HG03558 (cell line): ENCODE measurements around the gene MYO7A.

ENCODE experiments used
- ATAC-seq: cut with Tn5 transposase; IDR thresholded peaks from one replicate; pipeline ENCODE4 v1.9.1; 2021; ENCODE audit warnings: moderate number of reproducible peaks; ENCODE audit not compliant: unreplicated experiment; ENCODE audit errors: extremely low read depth

MYO7A gene

DNA sequence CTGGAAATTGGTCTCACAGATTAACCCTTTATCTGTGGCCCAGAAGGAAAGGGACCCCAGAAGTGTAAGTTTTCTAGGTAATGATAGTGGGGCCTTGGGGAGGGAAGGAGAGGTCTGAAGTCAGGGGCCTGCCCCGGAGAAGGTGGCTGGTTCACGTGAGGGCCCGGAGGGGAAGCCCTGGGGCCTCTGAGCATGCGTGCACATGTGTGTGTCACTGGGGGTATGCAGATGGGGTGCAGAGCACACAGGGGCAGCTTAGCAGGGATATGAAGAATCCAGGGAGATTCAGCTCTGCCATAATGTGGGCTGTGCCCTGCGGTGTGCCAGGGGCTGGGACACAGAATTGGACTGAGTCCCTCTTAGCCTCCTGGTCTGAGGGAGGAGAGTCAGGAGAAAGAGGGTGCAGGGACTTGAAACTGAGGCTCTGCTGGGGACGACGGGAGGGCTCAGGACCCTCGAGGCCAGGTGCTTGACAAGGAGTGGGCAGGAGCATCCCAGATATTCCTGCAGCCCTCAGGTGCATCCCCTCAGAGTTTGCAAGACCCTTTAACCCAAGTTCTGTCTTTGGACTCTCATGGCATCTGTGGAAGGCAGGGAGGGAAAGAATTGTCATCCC is 15.5 kb downstream of the MYO7A start:
- no peak for ATAC-seq

- ATAC-seq, result no peak
These were observed 16.3 kb downstream of the MYO7A start for GRCh38 chr11:77144196-77144856.

- ATAC-seq, result no peak
These were observed 16.9 kb downstream of the MYO7A start for GRCh38 chr11:77144857-77145428.

DNA sequence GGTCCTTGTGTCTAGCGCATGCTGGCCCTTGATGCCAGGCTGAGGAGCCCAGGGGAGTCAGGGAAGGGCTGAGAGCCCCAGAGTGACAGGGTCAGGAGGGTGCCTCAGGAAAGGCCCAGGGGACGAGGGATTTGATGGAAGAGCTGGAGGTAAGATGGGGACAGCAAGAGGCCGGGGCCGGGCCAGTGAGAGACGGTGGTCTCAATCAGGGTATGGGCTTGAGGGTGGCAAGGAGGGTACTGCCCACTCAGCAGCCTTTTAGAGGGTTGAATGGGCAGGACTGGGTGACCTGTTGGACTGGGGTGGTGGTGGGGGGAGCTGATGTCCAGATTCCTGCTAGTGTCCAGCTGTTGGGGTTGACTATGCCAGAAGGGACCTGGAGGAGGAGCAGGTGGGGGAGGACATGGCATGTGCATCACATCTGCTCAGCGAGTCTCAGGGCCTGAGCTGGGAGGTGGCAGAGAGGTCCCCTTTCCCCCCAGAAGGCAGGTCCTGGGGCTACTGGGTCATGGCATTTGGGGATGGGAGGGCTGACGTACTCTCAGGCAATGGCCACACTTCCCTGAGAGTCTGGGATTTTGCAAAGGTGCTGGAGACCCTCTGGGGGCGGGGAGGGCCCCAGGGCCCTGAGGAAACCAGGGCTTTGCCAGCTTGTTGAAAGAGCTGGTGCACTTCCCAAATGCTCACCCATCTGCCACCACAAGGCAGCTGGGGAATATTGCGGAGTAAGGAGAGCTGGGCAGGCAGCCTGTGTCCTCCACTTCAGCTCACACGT is 18.4 kb downstream of the MYO7A start:
- no peak for ATAC-seq

DNA sequence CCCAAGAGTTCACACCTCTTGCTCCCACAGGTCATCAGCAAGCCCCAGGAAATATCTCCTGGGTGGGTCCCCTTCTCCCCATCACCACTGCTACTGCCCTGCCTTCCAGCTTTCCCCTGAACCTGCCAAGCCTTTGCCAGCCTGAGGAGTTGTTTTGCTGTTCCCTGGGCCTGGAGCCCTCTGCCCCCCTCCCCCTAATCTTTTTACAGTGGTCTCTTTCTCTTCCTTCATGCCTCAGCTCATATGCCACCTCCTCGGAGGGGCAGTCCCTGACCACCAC is 18.9 kb downstream of the MYO7A start:
- no peak for ATAC-seq

DNA sequence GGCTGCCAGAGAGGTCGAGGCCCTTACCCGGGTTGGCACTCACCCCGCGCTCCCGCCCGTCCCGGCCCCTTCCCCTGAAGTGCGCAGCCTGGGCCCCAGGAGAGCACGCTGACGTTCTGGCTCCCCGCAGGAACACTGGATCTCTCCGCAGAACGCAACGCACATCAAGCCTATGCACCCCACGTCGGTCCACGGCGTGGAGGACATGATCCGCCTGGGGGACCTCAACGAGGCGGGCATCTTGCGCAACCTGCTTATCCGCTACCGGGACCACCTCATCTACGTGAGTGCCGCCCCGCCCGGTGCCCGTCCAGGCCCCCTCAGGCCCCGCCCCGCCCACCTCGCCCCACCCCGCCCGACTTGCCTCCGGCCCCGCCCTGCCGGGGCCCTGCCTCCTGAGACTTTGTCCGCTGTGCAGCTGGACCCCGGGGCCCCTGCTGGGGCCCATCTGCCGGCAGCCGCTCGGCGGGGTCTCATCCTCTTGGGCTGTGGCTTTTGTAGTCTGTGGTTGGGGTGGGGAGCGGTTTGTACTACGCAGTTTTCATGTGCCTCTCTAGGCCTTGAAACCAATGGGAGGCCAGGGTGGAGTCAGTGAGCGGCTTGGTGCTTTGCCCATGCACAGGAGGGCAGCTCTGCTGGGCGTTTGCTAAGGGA is 19.7 kb downstream of the MYO7A start:
- no peak for ATAC-seq

DNA sequence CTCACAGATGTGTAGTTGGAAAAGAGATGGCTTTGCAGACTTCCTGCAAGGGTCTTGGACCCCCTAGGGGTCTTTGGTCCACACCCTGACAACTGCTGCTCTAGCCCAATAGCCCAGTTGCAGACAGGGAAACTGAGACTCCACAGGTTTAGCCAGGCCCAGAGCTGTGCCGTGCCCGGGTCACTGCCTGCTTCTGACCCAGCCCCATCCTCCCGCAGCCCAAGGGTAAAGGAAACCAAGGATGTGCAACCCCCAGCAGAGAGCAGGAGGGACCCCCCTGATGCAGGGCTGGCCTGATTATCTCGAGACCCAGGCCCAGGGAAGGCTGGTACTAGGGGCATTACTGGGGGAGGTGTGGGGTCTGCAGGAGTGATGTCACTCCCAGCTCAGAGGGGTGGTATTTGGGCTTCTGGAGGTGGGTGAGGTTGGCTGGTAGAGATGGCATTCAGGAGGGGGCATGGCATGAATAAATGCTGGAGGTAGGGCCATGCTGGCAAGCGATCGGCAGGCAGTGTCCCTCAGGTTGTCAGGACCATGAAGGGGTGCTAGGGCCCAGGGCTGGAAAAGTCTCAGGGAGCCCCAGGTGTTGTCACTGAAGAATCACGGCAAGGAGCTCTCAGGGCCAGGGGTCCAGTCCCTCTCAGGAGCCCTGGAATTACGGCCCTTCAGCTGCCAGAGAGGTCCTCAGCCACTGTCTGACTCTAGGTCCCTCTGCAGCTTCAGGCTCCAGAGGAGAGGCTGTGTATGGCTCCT is 21.1 kb downstream of the MYO7A start:
- no peak for ATAC-seq

- ATAC-seq, result no peak
These were observed 21.8 kb downstream of the MYO7A start for GRCh38 chr11:77149716-77150392.

DNA sequence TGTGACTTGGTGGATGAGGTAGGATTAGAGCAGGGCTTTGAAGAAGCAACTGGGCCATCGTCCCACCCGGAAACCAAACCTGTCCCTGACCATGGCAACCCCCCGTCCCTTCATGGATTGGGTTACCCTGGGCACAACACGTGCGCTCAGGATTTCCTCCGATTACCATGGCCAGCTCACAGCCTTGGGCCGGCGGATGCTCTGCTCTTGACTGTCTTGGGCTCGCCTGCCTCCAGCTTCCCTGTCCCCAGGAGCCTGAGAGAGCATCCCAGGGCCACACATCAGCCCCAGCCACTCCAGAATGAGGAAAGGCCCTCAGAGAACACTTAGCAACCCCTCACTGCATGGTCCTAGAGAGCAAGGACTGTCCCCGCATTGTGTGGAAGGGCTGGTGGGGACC is 22.8 kb downstream of the MYO7A start:
- no peak for ATAC-seq

DNA sequence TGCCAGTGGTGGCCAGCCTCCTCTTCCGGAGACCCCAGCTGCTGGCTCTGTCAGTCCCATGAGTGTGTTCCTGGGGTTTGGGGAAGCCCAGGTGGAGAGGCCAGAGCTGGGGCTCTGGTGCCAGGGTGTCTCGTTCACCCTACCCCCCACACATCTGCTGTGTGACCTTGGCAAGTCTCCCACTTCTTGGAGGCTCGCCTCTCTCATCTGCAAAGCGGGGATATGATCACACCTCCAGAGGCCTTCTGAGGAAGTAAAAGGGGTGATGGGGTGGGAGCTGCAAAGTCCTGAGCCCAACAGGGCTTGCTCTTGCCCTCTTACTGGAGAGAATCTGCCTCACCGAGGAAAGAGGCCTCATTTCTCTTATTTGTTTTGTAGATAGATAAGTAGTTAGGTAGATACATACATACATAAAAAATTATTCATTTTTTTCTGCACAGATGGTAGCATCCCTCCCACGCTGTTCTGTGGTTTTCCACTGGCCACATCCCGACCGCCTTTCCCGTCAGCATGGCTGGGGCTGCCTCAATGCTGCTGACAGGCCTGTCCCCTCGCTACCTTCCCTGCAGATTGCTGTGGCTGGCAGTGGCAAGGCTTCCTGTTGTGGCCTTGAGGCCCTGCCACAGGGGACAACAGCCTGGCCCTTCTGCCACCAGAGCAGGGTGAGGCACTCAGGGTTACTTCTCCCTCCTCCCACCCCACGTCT is 23.9 kb downstream of the MYO7A start:
- no peak for ATAC-seq

DNA sequence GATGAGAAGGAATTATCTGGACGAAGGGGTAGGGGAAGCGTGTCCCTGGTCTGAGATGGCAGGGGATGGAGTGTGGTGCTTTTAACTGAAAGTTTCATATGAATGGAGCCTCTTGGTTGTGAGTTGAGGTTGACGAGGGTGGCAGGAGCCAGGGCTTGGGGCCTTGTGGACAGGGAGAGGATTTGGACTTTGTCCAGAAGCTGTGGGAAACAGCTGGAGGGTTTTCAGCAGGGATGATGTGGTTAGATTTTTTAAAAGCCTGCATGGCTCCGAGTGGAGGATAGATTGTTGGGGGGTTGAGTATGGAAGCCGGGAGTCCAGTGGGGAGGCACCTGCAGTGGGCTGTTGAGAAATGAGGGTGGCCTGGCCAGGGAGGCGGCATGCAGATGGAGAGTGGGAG is 24.8 kb downstream of the MYO7A start:
- no peak for ATAC-seq

GRCh38 chr11:77153276-77154185 is 25.5 kb downstream of the MYO7A start:
- no peak for ATAC-seq

GRCh38 chr11:77154381-77155081 is 26.5 kb downstream of the MYO7A start:
- no peak for ATAC-seq

- no peak for ATAC-seq
These were observed 27.0 kb downstream of the MYO7A start for GRCh38 chr11:77155082-77155475.

DNA sequence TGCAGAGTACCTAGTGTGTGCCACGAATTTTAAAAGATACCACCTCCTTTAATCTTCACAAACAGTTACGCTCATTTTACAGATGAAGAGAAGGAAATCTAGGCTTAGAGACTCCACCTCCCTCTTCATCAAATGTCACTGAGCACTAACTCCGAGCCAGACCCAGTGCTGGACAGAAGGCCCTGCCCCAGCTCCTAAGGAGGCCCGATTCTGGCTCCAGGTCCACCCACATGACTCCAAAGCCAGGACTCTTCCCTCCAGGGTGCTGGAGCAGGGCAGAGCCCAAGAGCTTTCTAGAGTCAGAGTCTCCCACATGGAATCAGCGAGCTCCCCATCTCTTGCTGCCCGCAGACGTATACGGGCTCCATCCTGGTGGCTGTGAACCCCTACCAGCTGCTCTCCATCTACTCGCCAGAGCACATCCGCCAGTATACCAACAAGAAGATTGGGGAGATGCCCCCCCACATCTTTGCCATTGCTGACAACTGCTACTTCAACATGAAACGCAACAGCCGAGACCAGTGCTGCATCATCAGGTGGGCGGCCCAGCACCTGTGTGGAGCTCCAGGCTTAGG is 27.6 kb downstream of the MYO7A start:
- ATAC-seq, result no peak

DNA sequence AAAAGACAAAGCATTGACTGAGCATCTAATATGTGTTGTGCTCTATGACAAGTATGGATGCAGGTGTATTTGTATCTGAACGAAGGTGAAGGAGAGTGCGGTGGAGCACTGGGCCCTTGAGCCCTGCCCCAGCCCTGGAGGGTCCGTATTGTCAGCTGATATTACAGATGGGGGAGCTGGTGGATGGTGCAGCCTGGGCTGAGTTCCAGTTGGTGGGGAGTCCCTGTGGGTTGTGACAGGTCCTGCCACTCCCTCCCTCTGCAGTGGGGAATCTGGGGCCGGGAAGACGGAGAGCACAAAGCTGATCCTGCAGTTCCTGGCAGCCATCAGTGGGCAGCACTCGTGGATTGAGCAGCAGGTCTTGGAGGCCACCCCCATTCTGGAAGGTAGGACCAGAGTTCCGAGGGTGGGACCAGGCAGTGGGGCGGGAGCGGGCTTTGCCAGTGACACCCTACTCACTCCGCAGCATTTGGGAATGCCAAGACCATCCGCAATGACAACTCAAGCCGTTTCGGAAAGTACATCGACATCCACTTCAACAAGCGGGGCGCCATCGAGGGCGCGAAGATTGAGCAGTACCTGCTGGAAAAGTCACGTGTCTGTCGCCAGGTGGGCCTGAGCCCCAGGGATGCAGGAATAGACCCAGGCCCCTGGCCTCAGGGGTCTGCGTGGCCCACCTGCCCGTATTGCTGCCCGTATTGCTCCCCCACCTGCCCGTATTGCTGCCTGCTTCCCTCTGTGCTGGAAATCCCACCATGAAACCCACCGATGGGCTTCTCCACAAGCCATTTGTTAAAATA is 28.6 kb downstream of the MYO7A start:
- no peak for ATAC-seq
